Activated naive CD8-positive, alpha-beta T cell (primary cell): ENCODE results near the gene ADAP2.
"Not testable (repeated sequence)": the region's sequence is repeated elsewhere in the genome, so short reads cannot be mapped to it uniquely, and the experiment has no call there.

Experiments used
- H3K27ac Mint-ChIP-seq: one replicate; pipeline ENCODE4 v1.8.0; 2021; ENCODE audit warnings: mixed read lengths
- H3K27me3 Mint-ChIP-seq: one replicate; pipeline ENCODE4 v1.8.0; 2021; ENCODE audit warnings: mixed read lengths
- H3K36me3 Mint-ChIP-seq: one replicate; pipeline ENCODE4 v1.8.0; 2021; ENCODE audit warnings: mixed read lengths
- H3K4me1 Mint-ChIP-seq: one replicate; pipeline ENCODE4 v1.8.0; 2021; ENCODE audit warnings: low read depth, mixed read lengths
- H3K4me3 Mint-ChIP-seq: one replicate; pipeline ENCODE4 v1.8.0; 2021; ENCODE audit warnings: mild to moderate bottlenecking, mixed read lengths
- H3K9me3 Mint-ChIP-seq: one replicate; pipeline ENCODE4 v1.8.0; 2021; ENCODE audit warnings: low read depth, mixed read lengths

The ADAP2 gene

GRCh38 chr17:30975042-30975820 lies 53.5 kb downstream of the ADAP2 start:
- peaks cover 4% of the 10 kb centered on the region for H3K9me3 Mint-ChIP-seq
- peaks cover 16% of the 10 kb centered on the region for H3K4me1 Mint-ChIP-seq
- peaks cover 5% of the 10 kb centered on the region for H3K27me3 Mint-ChIP-seq
- H3K36me3 Mint-ChIP-seq = peaks cover 9% of the 10 kb centered on the region
- H3K27ac Mint-ChIP-seq = no peak overlapping the region
- no peak overlapping the region for H3K4me3 Mint-ChIP-seq

DNA sequence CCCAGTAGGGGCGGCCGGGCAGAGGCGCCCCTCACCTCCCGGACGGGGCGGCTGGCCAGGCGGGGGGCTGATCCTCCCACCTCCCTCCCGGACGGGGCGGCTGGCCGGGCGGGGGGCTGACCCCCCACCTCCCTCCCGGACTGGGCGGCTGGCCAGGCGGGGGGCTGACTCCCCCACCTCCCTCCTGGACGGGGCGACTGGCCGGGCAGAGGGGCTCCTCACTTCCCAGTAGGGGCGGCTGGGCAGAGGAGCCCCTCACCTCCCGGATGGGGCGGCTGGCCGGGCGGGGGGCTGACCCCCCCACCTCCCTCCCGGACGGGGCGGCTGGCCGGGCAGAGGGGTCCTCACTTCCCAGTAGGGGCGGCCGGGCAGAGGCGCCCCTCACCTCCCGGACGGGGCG lies 58.2 kb downstream of the ADAP2 start:
- not testable (repeated sequence) for H3K9me3 Mint-ChIP-seq, H3K27ac Mint-ChIP-seq, H3K36me3 Mint-ChIP-seq, H3K27me3 Mint-ChIP-seq, H3K4me1 Mint-ChIP-seq, H3K4me3 Mint-ChIP-seq

- Mint-ChIP-seq H3K36me3 (peaks cover 3% of the 10 kb centered on the region), H3K27me3 (no peaks in the 10 kb centered on the region), H3K9me3 (no peaks in the 10 kb centered on the region), H3K4me3 (no peak overlapping the region), H3K4me1 (no peaks in the 10 kb centered on the region), H3K27ac (no peak overlapping the region)
Observed at GRCh38 chr17:30981531-30982519, 60.1 kb downstream of the ADAP2 start.

GRCh38 chr17:30982855-30983254 lies 61.1 kb downstream of the ADAP2 start:
- H3K27me3 Mint-ChIP-seq = no peaks in the 10 kb centered on the region
- H3K4me3 Mint-ChIP-seq = no peak overlapping the region
- H3K4me1 Mint-ChIP-seq = no peaks in the 10 kb centered on the region
- peaks cover 3% of the 10 kb centered on the region for H3K36me3 Mint-ChIP-seq
- H3K27ac Mint-ChIP-seq = no peak overlapping the region
- no peaks in the 10 kb centered on the region for H3K9me3 Mint-ChIP-seq

- Mint-ChIP-seq H3K4me3 (no peak overlapping the region), H3K36me3 (peaks cover 3% of the 10 kb centered on the region), H3K9me3 (no peaks in the 10 kb centered on the region), H3K4me1 (no peaks in the 10 kb centered on the region), H3K27ac (no peak overlapping the region), H3K27me3 (no peaks in the 10 kb centered on the region)
Observed at GRCh38 chr17:30990458-30990857, 68.7 kb downstream of the ADAP2 start.

GRCh38 chr17:30992551-30992950 lies 70.8 kb downstream of the ADAP2 start:
- Mint-ChIP-seq H3K9me3 (no peaks in the 10 kb centered on the region), H3K27me3 (no peaks in the 10 kb centered on the region), H3K4me1 (no peaks in the 10 kb centered on the region), H3K4me3 (no peak overlapping the region), H3K27ac (no peak overlapping the region), H3K36me3 (peaks cover 8% of the 10 kb centered on the region)

DNA sequence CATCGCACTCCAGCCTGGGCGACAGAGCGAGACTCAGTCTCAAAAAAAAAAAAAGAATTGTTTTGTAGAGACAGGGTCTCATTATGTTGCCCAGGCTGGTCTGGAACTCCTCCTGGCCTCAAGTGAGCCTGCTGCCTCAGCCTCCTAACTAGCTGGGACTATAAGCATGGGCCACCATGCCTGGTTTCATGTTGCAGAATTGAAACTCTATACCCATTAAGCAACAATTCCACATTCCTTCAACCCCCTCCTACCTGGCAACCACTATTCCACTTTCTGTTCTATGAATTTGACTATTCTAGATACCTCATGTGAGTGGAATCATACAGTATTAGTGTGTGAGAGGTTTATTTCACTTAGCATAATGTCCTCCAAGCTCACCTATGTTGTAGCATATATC lies 73.6 kb downstream of the ADAP2 start:
- no peaks in the 10 kb centered on the region for H3K4me1 Mint-ChIP-seq
- no peak overlapping the region for H3K27ac Mint-ChIP-seq
- no peaks in the 10 kb centered on the region for H3K27me3 Mint-ChIP-seq
- peaks cover 16% of the 10 kb centered on the region for H3K36me3 Mint-ChIP-seq
- H3K9me3 Mint-ChIP-seq = no peaks in the 10 kb centered on the region
- no peak overlapping the region for H3K4me3 Mint-ChIP-seq

- Mint-ChIP-seq H3K27ac (no peak overlapping the region), H3K4me1 (no peaks in the 10 kb centered on the region), H3K27me3 (no peaks in the 10 kb centered on the region), H3K36me3 (peaks cover 16% of the 10 kb centered on the region), H3K9me3 (no peaks in the 10 kb centered on the region), H3K4me3 (no peak overlapping the region)
Observed at GRCh38 chr17:30996486-30996885, 74.7 kb downstream of the ADAP2 start.

GRCh38 chr17:30997270-30997669 lies 75.5 kb downstream of the ADAP2 start:
- no peak overlapping the region for H3K4me3 Mint-ChIP-seq
- H3K36me3 Mint-ChIP-seq = peaks cover 18% of the 10 kb centered on the region
- no peaks in the 10 kb centered on the region for H3K27me3 Mint-ChIP-seq
- H3K4me1 Mint-ChIP-seq = no peaks in the 10 kb centered on the region
- H3K9me3 Mint-ChIP-seq = no peaks in the 10 kb centered on the region
- H3K27ac Mint-ChIP-seq = no peak overlapping the region

DNA sequence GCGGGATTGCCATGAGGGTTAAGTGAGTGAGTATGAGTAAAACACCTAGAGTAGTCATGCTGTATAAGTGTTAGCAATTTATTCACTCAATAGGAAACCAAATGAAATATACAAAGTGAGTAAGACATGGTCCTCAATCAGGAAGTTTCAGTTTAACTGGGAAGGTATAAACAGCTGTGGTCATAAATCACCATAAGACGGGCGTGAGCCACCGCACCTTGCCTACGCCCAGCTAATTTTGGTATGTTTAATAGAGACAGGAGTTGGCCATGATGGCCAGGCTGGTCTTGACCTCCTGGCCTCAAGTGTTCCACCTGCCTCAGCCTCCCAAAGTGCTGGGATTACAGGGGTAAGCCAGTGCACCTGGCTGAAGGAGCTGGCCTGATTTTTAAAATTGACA lies 76.1 kb downstream of the ADAP2 start:
- Mint-ChIP-seq H3K4me3 (no peak overlapping the region), H3K27me3 (no peaks in the 10 kb centered on the region), H3K27ac (no peak overlapping the region), H3K4me1 (no peaks in the 10 kb centered on the region), H3K9me3 (no peaks in the 10 kb centered on the region), H3K36me3 (peaks cover 18% of the 10 kb centered on the region)

DNA sequence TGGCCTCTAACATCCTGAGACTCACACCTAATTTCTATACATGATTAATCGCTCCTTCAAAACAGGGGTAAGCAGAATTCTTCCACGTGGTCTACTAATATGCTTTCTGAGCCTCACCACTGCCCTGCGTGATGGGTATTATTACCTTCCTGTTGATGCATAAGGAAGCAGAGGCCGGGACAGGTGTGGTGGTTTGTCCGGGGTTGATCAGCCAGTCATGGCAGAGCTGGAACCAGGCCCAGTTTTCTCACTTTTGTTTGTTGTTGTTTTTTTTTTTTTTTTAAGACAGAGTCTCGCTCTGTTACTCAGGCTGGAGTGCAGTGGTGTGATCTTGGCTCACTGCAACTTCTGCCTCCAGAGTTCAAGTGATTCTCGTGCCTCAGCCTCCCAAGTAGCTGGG lies 80.3 kb downstream of the ADAP2 start:
- H3K27ac Mint-ChIP-seq = no peak overlapping the region
- no peaks in the 10 kb centered on the region for H3K9me3 Mint-ChIP-seq

GRCh38 chr17:31003225-31003866 lies 81.6 kb downstream of the ADAP2 start:
- peaks cover 6% of the 10 kb centered on the region for H3K36me3 Mint-ChIP-seq
- no peak overlapping the region for H3K27ac Mint-ChIP-seq
- H3K4me1 Mint-ChIP-seq = peaks cover 4% of the 10 kb centered on the region
- H3K4me3 Mint-ChIP-seq = no peak overlapping the region
- H3K9me3 Mint-ChIP-seq = no peaks in the 10 kb centered on the region
- H3K27me3 Mint-ChIP-seq = no peaks in the 10 kb centered on the region

More for the DNA sequence above, 80.3 kb downstream of the ADAP2 start:
- Mint-ChIP-seq H3K27me3 (no peaks in the 10 kb centered on the region), H3K4me3 (no peak overlapping the region), H3K36me3 (peaks cover 11% of the 10 kb centered on the region), H3K4me1 (no peaks in the 10 kb centered on the region)

GRCh38 chr17:31004160-31004559 lies 82.4 kb downstream of the ADAP2 start:
- no peaks in the 10 kb centered on the region for H3K9me3 Mint-ChIP-seq
- H3K27ac Mint-ChIP-seq = no peak overlapping the region
- no peaks in the 10 kb centered on the region for H3K27me3 Mint-ChIP-seq
- H3K4me3 Mint-ChIP-seq = no peak overlapping the region
- H3K36me3 Mint-ChIP-seq = peaks cover 6% of the 10 kb centered on the region
- H3K4me1 Mint-ChIP-seq = peaks cover 7% of the 10 kb centered on the region

GRCh38 chr17:31007695-31008373 lies 86.1 kb downstream of the ADAP2 start:
- Mint-ChIP-seq H3K36me3 (no peaks in the 10 kb centered on the region), H3K4me1 (peaks cover 11% of the 10 kb centered on the region), H3K4me3 (peak overlapping the region; percentile 88), H3K27ac (no peak overlapping the region), H3K27me3 (peaks cover 3% of the 10 kb centered on the region), H3K9me3 (no peaks in the 10 kb centered on the region)
